ENCODE measurements around the gene EXOSC6.
"Not testable (repeated sequence)": the region's sequence is repeated elsewhere in the genome, so short reads cannot be mapped to it uniquely, and the experiment has no call there.

The EXOSC6 gene

GRCh38 chr16:70200063-70200462 is 51.7 kb downstream of the EXOSC6 start:
- H4K20me1 ChIP-seq (ENCODE audit: low read depth, low read length); H3K9me2 ChIP-seq (replicated peaks; ENCODE audit: insufficient read depth, low read length): not testable (repeated sequence)

GRCh38 chr16:70199170-70199569 is 52.6 kb downstream of the EXOSC6 start:
- not testable (repeated sequence) for H3K9ac ChIP-seq (ENCODE audit: low read length)

More at GRCh38 chr16:70200063-70200462, 51.7 kb downstream of the EXOSC6 start:
- not testable (repeated sequence) for H3K4me2 ChIP-seq (ENCODE audit: low read depth, low read length, poor library complexity, severe bottlenecking); H3K36me3 ChIP-seq (ENCODE audit: low read length); H3K4me3 ChIP-seq (ENCODE audit: insufficient read depth, low read length, poor library complexity, severe bottlenecking); H3K9ac ChIP-seq (ENCODE audit: low read length); H3K79me2 ChIP-seq (ENCODE audit: insufficient read depth, low read length); H3F3A ChIP-seq (ENCODE audit: insufficient read depth); H3K27ac ChIP-seq (ENCODE audit: low read depth, low read length); H3K9me3 ChIP-seq (ENCODE audit: insufficient read depth, low read length); H2AFZ ChIP-seq (ENCODE audit: low read depth, low read length, severe bottlenecking); H3K27me3 ChIP-seq (ENCODE audit: low read length)

GRCh38 chr16:70198666-70199065 is 53.1 kb downstream of the EXOSC6 start:
- H3K27ac ChIP-seq (ENCODE audit: low read depth, low read length); H3K27me3 ChIP-seq (ENCODE audit: low read length); H3K4me2 ChIP-seq (ENCODE audit: low read depth, low read length, poor library complexity, severe bottlenecking); H4K20me1 ChIP-seq (ENCODE audit: low read depth, low read length); H3F3A ChIP-seq (ENCODE audit: insufficient read depth); H3K4me3 ChIP-seq (ENCODE audit: insufficient read depth, low read length, poor library complexity, severe bottlenecking); H3K9me2 ChIP-seq (replicated peaks; ENCODE audit: insufficient read depth, low read length); H3K36me3 ChIP-seq (ENCODE audit: low read length); H3K9ac ChIP-seq (ENCODE audit: low read length); H2AFZ ChIP-seq (ENCODE audit: low read depth, low read length, severe bottlenecking); H3K79me2 ChIP-seq (ENCODE audit: insufficient read depth, low read length); H3K9me3 ChIP-seq (ENCODE audit: insufficient read depth, low read length): not testable (repeated sequence)

More at GRCh38 chr16:70199170-70199569, 52.6 kb downstream of the EXOSC6 start:
- not testable (repeated sequence) for H3K9me3 ChIP-seq (ENCODE audit: insufficient read depth, low read length); H3K9me2 ChIP-seq (replicated peaks; ENCODE audit: insufficient read depth, low read length); H3K27ac ChIP-seq (ENCODE audit: low read depth, low read length); H3K27me3 ChIP-seq (ENCODE audit: low read length); H4K20me1 ChIP-seq (ENCODE audit: low read depth, low read length); H2AFZ ChIP-seq (ENCODE audit: low read depth, low read length, severe bottlenecking); H3K4me2 ChIP-seq (ENCODE audit: low read depth, low read length, poor library complexity, severe bottlenecking); H3K79me2 ChIP-seq (ENCODE audit: insufficient read depth, low read length); H3K4me3 ChIP-seq (ENCODE audit: insufficient read depth, low read length, poor library complexity, severe bottlenecking); H3K36me3 ChIP-seq (ENCODE audit: low read length); H3F3A ChIP-seq (ENCODE audit: insufficient read depth)

- not testable (repeated sequence) for H3K9ac ChIP-seq (ENCODE audit: low read length); H3K27ac ChIP-seq (ENCODE audit: low read depth, low read length)
Observed at GRCh38 chr16:70198230-70198629, 53.5 kb downstream of the EXOSC6 start.

GRCh38 chr16:70197611-70198010 is 54.1 kb downstream of the EXOSC6 start:
- H3F3A ChIP-seq (ENCODE audit: insufficient read depth); H3K4me3 ChIP-seq (ENCODE audit: insufficient read depth, low read length, poor library complexity, severe bottlenecking); H3K36me3 ChIP-seq (ENCODE audit: low read length); H3K79me2 ChIP-seq (ENCODE audit: insufficient read depth, low read length); H3K9me2 ChIP-seq (replicated peaks; ENCODE audit: insufficient read depth, low read length); H4K20me1 ChIP-seq (ENCODE audit: low read depth, low read length); H3K27ac ChIP-seq (ENCODE audit: low read depth, low read length); H3K9ac ChIP-seq (ENCODE audit: low read length); H2AFZ ChIP-seq (ENCODE audit: low read depth, low read length, severe bottlenecking); H3K27me3 ChIP-seq (ENCODE audit: low read length); H3K4me2 ChIP-seq (ENCODE audit: low read depth, low read length, poor library complexity, severe bottlenecking); H3K9me3 ChIP-seq (ENCODE audit: insufficient read depth, low read length): not testable (repeated sequence)

More at GRCh38 chr16:70198230-70198629, 53.5 kb downstream of the EXOSC6 start:
- not testable (repeated sequence) for H3K27me3 ChIP-seq (ENCODE audit: low read length); H3K4me3 ChIP-seq (ENCODE audit: insufficient read depth, low read length, poor library complexity, severe bottlenecking); H3K4me2 ChIP-seq (ENCODE audit: low read depth, low read length, poor library complexity, severe bottlenecking); H3K79me2 ChIP-seq (ENCODE audit: insufficient read depth, low read length); H2AFZ ChIP-seq (ENCODE audit: low read depth, low read length, severe bottlenecking); H3K9me2 ChIP-seq (replicated peaks; ENCODE audit: insufficient read depth, low read length); H3K36me3 ChIP-seq (ENCODE audit: low read length); H3K9me3 ChIP-seq (ENCODE audit: insufficient read depth, low read length); H4K20me1 ChIP-seq (ENCODE audit: low read depth, low read length); H3F3A ChIP-seq (ENCODE audit: insufficient read depth)

All from SU-DHL-6 (cell line).